Stimulated activated CD4-positive, alpha-beta T cell treated with anti-CD3 and anti-CD28 coated beads, Interleukin-4, amount 100 ng/mL, for 24 hours (primary cell): ENCODE data around the gene SRP68.
A peak's percentile ranks its signal among the peaks of the same experiment; 100 is the strongest.

ENCODE experiments used
- DNase-seq: peaks from one replicate; pipeline ENCODE4 v3.0.0-alpha.2; 2020

The SRP68 gene

DNA sequence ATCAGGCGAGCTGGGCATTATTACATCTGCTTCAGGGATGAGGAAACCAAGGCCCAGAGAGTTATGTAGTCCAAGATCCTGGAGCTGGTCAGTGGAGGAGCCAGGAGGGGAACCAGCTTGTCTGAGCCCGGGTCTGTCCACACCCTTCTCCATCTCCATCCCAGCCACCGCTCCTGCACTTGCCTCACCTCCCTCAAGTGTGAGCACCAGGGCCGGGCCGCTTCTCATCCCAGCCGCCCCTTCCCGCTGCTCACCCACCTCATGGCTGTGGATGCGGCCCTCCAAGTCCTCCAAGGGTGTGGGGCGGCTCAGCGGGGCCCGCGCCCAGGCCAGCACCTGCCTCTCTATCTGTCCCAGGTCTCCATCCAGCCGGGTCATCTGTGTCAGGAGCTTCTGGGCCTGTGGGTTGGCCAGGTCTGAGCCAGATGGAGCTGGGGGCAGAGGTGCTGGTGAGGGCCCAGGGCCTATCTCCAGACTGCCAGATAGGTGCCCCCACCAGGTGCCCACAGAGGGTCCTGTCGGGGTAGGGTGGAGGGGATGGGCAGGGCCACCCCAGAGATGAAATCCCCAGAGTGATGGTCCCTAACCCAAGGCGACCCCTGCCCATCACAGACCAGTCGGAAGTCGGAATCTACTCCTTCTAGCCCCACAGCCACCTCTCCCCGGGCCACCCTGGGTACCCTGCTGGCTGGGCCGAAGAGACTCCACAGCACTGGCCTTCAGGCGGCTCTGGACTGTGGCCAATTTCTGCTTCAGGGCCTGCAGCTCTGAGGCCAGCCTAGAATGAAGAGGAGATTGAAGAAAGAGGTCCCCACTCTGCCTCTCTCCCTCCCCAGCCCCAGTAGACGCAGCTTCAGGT lies 54.6 kb downstream of the SRP68 start:
- no peak for DNase-seq

DNA sequence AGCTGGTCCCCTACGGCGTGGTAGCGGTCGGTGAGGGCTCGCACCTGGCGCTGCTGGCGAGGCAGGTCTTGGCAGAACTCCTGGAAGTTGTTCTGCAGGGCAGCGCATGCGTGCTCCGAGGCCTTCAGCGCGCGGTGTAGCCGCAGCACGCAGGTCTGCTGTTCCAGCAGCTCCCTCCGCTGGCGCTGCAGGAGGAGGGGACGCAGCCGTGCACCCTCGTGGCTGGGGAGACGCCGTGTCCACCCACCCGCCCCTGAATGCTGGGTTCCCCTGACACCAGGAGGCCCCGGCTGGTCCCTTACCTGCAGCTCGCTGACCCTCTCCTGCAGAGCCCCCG lies 57.4 kb downstream of the SRP68 start:
- no peak for DNase-seq

DNA sequence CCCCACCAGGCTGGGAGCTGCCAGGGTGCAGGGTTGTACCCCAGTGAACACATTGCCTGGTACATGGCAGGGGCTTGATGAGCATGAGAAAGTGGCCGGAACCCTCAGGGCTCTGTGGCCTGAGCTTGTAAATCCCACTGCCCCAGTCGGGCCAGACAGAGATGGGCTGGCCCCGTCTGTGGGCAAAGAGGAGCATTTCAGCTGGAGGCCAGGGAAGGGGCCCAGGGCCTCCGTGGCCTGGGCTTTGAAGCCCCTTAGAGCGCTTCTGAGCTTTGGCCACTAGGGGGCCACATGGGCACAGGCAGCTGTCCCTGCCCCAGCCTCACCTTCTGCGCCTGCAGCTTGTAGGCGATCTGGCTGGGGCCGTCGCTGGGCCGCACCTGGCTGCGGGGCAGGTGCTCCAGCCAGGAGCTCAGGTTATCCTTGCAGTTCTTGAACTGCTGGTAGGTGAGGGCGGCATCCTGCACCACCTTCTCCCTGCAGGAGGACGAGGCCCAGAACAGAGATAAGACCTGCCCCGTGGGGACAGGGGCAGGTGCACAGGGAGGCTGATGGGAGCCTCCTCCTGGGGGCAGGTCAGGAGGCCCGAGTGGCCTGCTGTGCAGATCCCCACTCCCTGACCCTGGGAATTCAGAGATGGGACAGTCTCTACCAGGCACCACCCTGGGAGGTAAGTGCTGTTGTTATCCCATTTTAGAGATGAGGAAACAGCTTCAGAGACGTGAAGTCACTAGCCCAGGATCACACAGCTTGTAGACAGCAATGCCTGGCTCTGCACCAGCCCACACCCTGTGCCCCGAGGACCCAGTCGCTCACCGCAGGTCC lies 58.0 kb downstream of the SRP68 start:
- DNase-seq: peak; percentile 80

DNA sequence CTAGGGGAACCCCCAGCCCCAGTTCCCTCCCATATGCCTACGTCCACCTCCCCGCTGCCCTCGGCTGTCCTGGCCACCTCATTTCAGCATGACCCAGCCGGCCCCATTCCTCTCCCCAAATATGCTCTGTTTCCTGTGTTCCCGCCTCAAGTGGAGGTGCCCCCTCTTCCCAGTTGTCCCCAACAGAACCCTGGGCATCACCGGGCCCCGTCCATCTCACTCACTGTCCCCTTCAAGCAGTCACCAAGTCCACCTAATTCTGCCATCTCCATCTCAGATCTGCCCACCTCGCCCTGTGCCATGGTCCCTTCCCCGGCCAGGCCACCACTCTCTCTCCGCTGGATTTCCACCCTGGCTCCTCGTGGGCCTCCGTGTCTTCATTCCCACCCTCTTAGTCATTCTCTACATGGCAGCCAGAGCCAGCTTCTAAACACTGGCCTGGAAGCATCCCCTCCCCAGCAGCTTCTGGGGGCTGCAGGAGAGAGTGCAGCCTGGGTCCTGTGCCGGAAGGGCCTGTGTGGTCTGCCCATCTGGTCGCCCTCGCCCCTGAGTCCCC lies 58.9 kb downstream of the SRP68 start:
- DNase-seq: no peak

DNA sequence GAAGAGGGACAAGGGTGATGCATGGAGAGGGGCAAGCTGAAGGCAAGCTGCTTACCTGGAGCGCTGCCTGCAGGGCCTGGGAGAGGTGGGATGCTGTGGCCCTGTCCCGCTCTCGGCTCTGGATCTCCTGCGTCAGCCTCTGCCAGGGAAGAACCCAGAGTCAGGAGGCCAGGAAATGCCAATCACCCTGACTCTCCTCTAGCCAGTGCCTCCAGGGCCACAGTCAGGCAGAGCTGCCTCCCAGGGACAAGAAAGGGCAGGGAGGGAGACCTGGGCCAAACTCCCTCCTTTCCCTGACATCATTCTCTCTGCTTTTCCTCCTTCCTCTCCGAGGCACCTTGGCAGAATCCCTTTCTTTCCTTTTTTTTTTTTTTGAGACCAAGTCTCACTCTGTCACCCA lies 60.4 kb downstream of the SRP68 start:
- DNase-seq: no peak

DNA sequence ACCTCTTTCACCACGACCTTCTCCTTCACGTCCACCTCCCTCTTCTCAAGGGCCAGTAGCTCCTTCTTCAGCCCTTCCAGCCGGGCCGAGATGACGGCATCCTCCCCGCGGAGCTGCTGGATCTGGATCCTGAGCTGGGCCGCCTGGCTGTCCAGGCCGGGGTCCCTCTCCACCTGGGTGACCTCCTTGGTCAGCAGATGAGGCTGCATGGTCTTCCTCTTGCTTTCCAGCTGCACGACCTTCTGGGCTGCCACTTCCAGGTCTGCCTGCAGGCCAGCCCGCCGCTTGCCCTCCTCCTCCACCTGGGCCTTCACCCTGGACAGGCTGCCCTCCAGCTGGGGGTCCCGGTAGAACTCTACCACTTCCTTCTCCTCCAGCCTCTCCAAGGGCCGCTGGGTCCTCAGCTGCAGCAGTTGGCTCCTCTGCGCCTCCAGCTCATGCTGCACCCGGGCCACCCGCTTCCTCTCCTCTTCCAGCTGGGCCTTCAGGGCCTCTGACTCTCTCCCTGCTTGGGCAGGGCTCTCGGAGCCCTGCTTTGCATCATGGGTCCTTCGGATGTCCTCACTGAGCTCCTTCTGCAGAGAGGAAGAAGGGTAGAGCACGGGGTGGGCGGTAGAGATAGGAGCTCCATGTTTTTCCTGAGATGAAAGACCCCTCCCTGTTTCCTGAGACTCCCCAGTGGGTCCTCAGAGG lies 62.2 kb downstream of the SRP68 start:
- DNase-seq: no peak

DNA sequence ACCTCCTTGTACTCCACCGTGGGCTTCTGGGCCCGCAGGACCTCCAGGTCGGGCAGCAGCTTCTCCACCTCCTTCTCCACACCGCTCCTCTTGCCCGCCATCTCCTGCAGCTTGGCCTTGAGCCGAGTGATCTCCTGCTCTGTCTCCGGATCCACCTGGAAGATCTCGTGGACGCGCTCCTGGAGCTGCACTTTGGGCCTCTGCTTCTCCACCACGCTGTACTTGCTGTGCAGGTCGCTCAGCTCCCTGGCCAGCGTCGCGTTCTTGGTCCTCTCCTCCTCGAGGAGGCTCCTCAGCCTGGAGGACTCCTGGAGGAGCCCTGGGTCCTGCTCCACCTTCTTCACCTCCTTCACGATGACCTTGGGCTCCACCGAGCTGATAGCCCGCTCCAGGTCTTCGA lies 62.9 kb downstream of the SRP68 start:
- no peak for DNase-seq

DNA sequence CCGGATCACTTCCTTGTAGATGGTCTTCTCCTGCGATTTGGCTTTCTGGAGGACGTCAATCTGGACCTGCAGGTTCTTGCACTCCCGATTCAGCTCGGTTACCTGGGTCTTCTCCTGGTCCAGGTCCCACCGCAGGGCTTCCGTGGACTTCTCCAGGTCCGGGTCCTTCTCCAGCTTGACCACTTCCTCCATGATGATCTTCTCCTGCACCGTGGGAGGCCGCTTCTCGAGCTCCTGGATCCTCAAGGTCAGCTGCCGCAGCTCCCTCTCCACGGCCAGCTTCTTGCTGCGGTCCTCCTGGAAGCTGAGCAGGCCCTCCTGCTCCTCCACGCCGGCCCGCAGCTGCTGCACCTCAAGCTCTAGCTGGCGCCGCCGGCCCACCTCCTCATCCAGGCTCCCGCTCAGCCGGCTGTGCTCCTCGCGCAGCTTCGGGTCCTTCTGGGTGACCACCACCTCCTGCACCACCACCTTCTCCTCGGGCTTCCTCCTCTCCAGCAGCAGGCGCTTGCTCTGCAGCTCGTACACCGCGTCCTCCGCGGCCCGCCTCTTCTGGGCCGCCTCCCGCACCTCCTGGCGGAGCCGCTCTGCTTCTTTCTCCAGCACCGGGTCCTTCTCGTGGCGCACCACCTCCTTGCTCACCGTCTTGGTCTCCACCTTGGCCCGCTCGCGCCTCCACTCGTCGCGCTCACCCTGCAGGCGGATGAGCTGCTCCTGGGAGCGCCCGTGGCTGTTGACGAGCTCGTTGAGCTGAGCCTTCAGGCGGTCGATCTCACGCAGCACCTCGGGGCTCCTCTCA lies 63.5 kb downstream of the SRP68 start:
- DNase-seq: no peak

DNA sequence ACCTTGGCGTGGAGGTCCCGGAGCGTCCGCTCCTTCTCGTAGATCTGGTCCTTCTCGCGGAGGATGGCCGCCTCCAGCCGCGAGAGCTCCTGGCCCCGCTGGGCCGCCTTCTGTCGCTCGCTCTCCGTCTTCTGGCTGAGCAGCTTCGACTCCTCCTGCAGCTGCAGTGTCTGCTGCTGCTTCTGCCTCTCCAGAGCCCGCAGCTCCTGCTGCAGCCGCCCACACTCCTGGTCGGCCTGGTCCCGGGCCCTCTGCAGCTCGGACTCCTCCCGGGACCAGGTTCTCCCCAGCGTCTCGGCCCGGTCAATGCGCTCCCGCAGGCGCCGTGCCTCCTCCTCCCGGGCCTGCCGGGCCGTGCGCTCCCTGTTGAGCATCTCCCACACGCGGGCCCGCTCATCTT lies 64.1 kb downstream of the SRP68 start:
- DNase-seq: no peak

DNA sequence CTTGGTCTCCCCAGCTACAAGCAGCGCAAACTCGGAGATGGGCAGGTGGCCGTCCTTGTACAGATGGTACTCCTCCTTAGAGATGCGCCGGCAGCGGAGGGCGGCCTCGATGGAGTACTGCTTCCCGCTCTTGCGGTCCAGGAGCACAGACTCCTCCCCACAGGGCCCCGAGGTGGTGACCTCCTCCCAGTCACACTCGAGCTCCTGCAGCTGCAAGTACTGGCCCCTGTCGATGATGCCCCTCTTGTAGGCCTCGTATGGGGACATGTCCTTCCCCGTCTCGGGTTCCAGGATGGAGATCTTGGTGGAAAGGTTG lies 64.5 kb downstream of the SRP68 start:
- DNase-seq: no peak

DNA sequence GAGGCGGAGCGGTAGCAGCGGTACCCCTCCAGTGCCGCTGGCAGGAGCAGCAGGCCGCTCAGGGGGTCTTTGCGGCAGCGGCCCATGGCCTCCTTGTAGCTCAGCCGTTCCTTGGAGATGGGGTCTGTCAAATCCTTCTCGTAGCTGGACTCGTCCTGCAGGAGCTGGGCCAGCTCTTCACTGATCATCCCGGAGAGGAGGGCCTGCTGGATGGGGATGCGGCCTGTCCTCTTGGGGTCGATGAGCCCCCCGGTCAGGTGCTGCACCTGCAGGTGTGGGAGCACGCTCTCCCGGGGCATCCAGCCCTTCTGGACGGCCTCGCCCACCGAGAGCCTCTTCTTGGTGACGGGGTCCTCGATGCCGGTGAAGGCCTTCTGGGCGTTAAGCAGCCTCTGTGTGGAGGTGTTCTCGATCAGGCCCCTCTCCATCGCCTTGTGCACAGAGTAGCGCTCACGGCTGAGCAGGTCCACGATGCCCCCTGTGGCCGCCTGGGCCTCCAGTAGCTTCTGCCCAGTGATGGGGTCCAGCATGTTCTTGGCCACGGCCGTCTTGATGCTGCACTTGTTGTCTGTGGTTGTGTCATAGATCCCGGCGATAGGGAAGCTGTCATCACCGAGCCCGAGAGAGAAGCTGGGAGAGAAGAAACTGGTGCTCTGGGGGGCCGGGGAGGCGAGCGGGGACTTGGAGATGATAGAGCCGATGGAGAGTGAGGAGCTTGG lies 65.0 kb downstream of the SRP68 start:
- no peak for DNase-seq

DNA sequence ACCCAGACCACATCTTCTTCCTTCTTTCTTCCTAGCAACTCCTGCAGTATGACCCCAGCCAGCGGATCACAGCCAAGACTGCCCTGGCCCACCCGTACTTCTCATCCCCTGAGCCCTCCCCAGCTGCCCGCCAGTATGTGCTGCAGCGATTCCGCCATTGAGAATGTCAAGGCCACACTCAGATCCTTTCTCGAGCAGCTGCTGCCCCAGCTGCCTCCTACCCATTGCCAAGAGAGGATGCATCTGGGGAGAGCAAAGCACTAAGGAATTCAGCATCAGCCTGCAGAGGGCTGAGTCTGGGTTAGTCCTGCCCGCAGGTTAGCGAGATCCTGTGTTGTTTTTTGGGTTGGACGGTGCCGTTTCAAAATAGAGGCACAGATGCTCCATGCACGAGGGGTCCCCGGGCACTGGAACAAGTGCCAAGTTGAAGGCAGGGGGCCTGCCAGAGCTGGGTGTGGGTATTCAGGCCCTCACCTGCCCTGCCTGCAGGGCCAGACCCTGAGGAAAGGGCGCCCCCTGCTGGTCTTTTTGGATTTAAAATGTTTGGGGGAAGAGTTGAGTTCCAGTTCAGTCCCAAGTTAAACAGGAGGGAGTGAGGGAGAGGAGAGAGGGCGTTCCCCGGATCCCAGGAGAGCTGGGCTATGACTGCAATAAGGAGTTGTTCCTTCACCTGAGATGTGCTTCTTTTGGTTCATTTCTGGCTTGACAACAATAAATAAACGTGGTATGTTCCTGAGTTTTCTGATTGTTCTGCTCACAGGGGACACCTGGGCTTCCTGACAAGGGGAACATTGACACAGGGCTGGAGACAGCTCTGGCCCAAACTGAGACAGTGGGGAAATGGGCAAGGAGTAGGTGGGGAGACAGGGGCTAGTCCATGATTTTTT lies 66.8 kb downstream of the SRP68 start:
- DNase-seq: peak; percentile 90

DNA sequence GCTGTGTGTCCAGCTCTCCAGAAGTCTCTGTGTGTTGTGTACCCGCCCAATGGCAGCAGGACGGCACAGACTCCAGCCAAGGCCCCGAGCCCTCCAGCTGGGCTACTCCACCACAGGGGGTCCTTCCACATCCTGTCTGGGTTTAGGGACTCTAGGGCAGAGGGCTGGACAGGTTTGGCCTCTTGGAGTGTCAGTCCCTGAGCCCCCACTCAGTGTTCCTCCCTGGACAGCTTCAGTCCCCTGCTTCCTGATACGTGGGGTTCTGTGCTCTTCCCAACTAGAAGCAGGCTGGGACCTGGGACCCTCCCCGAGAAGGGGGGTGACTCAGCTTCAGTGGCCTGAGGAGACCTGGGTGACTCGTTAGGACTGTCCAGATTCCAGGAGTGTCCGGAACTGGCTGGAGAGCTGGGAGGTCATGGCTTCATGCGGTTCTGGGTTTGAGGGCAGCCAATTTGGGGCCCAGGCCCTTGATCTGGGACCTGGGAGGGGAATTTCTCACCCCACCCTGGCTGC lies 67.5 kb downstream of the SRP68 start:
- no peak for DNase-seq

DNA sequence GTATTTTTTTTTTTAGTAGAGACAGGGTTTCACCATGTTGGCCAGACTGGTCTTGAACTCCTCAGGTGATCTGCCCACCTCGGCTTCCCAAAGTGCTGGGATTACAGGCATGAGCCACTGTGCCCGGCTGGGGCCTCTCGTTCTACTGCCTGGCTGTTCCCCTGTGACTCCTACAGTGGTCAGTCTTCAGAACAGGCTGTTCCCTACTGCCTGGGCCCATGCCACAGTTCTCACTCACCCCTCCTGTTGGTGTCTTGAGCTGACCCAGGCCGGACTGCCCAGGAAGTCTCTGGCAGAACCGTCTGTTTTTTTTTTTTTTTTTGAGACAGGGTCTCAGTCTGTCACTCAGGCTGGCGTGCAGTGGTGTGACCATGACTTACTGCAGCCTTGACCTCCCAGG lies 68.4 kb downstream of the SRP68 start:
- no peak for DNase-seq

DNA sequence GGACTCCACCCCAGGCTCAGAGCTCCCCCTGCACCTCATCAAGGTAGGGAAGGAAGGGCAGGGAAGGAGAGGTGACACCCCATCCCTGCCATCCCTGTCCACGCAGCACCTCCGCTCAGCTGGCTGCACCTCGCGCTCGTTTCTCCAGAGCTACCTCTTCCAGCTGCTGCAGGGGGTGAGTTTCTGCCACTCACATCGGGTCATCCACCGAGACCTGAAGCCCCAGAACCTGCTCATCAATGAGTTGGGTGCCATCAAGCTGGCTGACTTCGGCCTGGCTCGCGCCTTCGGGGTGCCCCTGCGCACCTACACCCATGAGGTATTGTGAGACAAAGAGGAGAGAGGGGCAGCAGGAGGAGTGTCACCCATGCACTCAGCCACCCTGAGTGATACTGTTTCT lies 70.2 kb downstream of the SRP68 start:
- DNase-seq: no peak

DNA sequence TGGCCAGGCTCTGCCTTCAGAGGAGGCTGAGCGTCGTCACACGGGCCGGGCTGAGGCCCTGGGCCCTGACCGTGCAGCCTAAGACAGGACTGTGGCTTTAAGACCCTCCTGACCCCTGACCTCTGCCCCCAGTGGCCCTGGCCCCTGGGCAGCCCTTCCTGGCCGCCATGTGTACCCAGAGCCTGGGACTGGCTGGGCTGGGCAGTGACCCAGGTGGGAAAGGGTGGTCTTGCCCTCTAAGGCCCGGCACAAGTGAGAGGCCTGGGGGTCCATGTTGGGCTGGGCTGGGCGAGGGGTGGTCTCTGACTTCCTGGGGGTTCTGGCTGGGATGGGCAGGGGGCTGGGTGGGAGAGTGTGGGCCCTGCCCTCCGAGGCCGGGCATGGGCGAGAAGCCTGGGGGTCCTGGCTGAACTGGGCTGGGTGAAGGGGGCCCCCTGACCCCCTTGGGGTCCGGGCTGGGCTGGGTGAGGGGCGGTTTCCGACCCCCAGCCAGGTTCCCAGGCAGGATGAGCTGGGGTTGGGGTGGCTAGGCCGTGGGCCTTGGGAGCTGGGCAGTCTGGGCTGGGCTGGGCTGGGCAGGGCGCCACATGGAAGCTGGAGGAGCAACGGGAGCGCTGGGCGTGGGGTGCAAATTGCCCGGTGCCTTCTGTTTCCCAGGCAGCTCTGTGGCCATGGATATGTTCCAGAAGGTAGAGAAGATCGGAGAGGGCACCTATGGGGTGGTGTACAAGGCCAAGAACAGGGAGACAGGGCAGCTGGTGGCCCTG lies 71.4 kb downstream of the SRP68 start, which contains the start of gene CDK3:
TSS of gene CDK3 (plus strand) at position 101 of the 767 bp plus-strand sequence. CDS start at position 672, 571 bp downstream.
- no peak for DNase-seq

DNA sequence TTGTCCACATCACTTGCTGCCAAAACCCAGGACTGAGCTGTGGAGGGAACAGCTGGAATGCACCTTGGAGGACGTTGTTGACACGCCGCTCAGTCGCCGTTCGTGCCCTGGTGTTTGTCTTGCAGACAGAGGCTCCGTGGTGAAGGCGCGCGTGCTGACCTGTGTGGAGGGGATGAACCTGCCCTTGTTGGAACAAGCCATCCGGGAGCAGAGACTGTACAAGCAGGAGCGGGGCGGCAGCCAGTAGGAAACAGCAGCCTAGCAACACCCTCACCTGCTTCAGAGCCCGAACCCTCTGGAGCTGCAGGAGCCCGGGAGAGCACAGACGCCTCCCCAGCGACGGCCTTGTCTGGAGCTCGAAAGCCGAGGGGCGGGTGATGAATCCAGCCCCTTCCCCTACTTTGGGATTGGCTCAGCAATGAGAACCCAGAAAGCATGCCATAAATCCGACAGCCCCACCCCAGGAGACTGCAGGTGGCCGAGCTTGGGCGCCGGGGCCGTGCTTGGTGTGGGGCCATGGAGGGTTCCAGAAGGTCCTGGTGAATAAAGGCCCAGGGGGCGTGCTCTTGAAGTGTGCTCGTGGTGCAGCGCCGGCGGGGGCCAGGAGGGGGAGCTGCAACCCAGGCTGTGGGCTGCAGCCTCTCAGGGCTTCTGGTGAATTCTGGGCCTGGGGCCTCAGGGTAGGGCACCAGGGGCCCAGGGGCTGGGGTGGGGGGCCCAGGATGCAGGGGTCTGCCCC lies 72.1 kb downstream of the SRP68 start:
- peak; percentile 67 for DNase-seq

DNA sequence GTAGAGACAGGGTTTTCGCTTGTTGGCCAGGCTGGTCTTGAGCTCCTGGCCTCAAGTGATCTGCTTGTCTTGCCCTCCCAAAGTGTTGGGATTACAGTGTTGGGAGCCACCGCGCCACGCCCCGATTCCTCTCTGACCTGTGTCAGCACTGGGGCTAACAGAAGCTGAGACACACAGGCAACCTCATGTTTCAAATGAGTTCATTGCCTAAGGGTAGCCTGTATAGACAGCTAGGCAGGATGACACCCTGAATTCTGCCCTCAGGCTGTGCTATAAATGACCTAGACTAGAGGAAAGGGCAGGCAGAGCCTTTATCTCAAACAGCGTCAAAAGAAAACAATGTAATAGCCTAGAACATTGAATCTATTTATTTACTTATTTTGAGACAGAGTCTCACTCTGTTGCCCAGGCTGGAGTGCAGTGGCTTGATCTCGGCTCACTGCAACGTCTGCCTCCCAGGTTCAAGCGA lies 74.0 kb downstream of the SRP68 start:
- DNase-seq: no peak
